MCF 10A (cell line): ENCODE data around the gene CACNB4. TPM values are rescaled to one million over a fixed set of nuclear protein-coding genes. Genes with fewer than 3 reads are reported as not detected.

Experiments
- BruUV-seq: library from RNA; stranded (reverse); fragments of 400-500 nt; replicated peaks from 2 replicates; lab custom pipeline; 2021; lab: Mats Ljungman, UMichigan
- CTCF ChIA-PET: fragments of 300-600 bp; sonication (Branson Sonifier 250); formaldehyde crosslinking; extraction: SDS; loops from one replicate; lab custom pipeline; 2021; ENCODE audit warnings: antibody characterized with exemption, inconsistent platforms; lab: Yijun Ruan, JAX
- POLR2A ChIA-PET: fragments of 300-600, 350-650 bp; sonication (Branson Sonifier 250); formaldehyde crosslinking; extraction: SDS; loops from one replicate; lab custom pipeline; 2020; ENCODE audit warnings: antibody characterized with exemption, inconsistent platforms; lab: Yijun Ruan, JAX
- DNase-seq: peaks from one replicate; pipeline ENCODE4 v3.0.0-alpha.2; 2018; ENCODE audit not compliant: unreplicated experiment
- H3K27ac Mint-ChIP-seq: one replicate; pipeline ENCODE4 v1.8.0; 2022; ENCODE audit warnings: mild to moderate bottlenecking, low read depth, mixed read lengths; ENCODE audit not compliant: unreplicated experiment
- H3K27me3 Mint-ChIP-seq: one replicate; pipeline ENCODE4 v1.8.0; 2022; ENCODE audit warnings: mixed read lengths; ENCODE audit not compliant: insufficient read depth, unreplicated experiment
- H3K36me3 Mint-ChIP-seq: one replicate; pipeline ENCODE4 v1.8.0; 2022; ENCODE audit warnings: mild to moderate bottlenecking, moderate library complexity, mixed read lengths; ENCODE audit not compliant: insufficient read depth, unreplicated experiment
- H3K4me1 Mint-ChIP-seq: one replicate; pipeline ENCODE4 v1.8.0; 2022; ENCODE audit warnings: mixed read lengths; ENCODE audit not compliant: insufficient read depth, unreplicated experiment
- H3K4me3 Mint-ChIP-seq: one replicate; pipeline ENCODE4 v1.8.0; 2022; ENCODE audit warnings: mild to moderate bottlenecking, moderate library complexity, mixed read lengths; ENCODE audit not compliant: unreplicated experiment
- H3K9me3 Mint-ChIP-seq: one replicate; pipeline ENCODE4 v1.8.0; 2022; ENCODE audit warnings: mixed read lengths; ENCODE audit not compliant: unreplicated experiment
- intact Hi-C: fragments of 100-400 bp; cut with micrococcal nuclease; formaldehyde crosslinking; loops from 2 replicates; pipeline ENCODE4 v1.14.1; 2022
- total RNA-seq: library from RNA; stranded (reverse); gene quantifications from 2 replicates; pipeline ENCODE4 v1.2.3, GENCODE V29; 2022
- TF ChIP-seq, protein P1 (sequence below): fragments of 200-600 bp; IDR thresholded peaks from one replicate; pipeline ENCODE4 v1.8.0; 2022; ENCODE audit warnings: antibody characterized with exemption, mild to moderate bottlenecking; ENCODE audit not compliant: unreplicated experiment

Gene CACNB4
- total RNA-seq, 1 experiment from 2014 or later, result 0.49 TPM

DNA sequence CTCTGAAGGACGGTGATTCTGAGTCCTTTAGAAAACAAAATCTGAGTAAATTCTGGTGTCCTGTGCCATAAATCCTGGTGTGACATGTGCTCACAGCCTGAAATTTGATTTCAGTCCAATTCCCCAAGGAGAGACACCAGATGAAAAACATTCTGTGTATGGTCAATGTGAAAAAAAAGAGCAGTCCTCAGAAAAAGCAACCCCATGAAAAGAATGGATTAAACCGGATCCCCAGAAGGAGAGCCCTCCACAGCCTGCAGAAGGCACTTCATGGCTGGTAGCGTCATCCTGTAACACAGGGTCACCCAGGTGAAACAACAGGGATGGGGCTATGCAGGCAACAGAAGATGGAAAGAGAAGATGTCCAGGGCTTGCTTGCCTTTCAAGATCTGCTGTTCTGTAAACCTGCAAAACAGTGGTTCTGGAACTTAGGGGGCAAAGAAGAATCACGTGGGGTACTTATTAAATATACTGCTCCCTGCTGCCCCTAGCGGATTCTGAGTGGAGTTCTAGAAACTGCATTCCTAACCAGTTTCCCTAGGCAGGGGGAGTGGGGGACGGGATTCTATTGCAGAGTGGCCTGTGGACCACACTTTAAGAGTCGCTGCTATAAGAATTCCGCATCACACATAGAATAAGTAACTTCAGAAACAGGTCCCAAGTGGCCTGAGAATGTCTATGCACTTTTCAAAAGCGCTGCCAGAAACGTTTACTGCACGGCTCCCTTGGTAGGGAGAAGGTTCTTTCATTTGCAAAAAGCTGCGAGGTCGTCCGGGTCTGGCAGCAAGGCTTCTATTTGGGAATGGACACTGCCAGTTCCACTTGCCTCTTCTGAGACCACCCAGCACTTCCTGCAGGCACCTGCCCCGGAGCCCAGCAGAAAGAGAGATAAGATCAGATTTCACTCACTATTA is 151.7 kb downstream of the CACNB4 start:
- peak overlapping the region; percentile 47 for H3K4me3 Mint-ChIP-seq
- TF ChIP-seq, protein P1, sequence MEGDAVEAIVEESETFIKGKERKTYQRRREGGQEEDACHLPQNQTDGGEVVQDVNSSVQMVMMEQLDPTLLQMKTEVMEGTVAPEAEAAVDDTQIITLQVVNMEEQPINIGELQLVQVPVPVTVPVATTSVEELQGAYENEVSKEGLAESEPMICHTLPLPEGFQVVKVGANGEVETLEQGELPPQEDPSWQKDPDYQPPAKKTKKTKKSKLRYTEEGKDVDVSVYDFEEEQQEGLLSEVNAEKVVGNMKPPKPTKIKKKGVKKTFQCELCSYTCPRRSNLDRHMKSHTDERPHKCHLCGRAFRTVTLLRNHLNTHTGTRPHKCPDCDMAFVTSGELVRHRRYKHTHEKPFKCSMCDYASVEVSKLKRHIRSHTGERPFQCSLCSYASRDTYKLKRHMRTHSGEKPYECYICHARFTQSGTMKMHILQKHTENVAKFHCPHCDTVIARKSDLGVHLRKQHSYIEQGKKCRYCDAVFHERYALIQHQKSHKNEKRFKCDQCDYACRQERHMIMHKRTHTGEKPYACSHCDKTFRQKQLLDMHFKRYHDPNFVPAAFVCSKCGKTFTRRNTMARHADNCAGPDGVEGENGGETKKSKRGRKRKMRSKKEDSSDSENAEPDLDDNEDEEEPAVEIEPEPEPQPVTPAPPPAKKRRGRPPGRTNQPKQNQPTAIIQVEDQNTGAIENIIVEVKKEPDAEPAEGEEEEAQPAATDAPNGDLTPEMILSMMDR, result peak; percentile 39
- CTCF ChIA-PET, result interaction anchor here (0.6 to 2.5 kb wide), 17 partner anchors 8 to 140 kb away, joined by 3 to 14 read pairs (median 3); no protein-coding TSS in a partner anchor

DNA sequence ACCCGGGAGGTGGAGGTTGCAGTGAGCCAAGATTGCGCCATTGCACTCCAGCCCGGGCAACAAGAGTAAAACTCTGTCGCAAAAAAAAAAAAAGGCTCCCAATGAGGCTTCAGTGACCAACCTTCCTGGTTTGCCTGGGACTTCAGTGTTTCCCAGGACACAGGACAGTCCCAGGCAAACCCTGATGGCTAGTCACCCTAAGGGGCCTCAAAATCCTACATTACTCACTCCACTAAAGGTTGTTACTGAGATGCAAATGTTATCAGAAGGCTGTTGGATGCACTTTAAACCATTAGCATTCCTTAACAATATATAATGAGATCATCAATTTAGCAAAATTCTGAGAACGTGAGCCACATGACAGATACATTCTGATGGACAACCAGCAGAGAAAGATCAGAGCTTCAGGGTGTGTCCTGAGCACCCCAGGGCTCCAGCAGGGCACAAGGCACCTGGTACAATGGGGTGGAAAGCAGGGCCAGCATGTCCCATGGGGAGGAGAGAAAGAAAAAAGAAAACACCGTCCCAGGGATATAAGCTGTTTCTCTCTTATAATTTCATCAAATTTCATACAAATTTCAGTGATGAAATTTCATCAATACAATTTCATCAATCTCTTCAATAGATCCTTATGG is 152.5 kb downstream of the CACNB4 start:
- no peak for DNase-seq
- no TSS peak for BruUV-seq
- H3K9me3 Mint-ChIP-seq, result peaks cover 11% of the 10 kb centered on the region
- intact Hi-C loops, result no loop called here
- H3K4me1 Mint-ChIP-seq, result peaks cover 25% of the 10 kb centered on the region
- POLR2A ChIA-PET, result interaction anchor here (1.8 to 3.2 kb wide), 5 partner anchors 13 to 119 kb away, joined by 13 to 26 read pairs (median 17); partner anchors contain the start of gene ARL5A
- CTCF ChIA-PET, result interaction anchor here (0.7 to 2.5 kb wide), 9 partner anchors 8 to 91 kb away, joined by 3 to 14 read pairs (median 4); no protein-coding TSS in a partner anchor
- H3K27me3 Mint-ChIP-seq, result no peaks in the 10 kb centered on the region
- H3K36me3 Mint-ChIP-seq, result no peaks in the 10 kb centered on the region
- H3K4me3 Mint-ChIP-seq, result no peak overlapping the region
- TF ChIP-seq, protein P1, result no peak
- peak overlapping the region; percentile 63 for H3K27ac Mint-ChIP-seq

More for the DNA sequence above, 151.7 kb downstream of the CACNB4 start:
- POLR2A ChIA-PET, result interaction anchor here (0.6 to 2.8 kb wide), 11 partner anchors 9 to 120 kb away, joined by 3 to 25 read pairs (median 4); partner anchors contain the start of gene ARL5A
- no TSS peak for BruUV-seq
- Mint-ChIP-seq H3K4me1 (peaks cover 25% of the 10 kb centered on the region), H3K9me3 (peaks cover 11% of the 10 kb centered on the region), H3K27ac (peak overlapping the region; percentile 63), H3K36me3 (no peaks in the 10 kb centered on the region), H3K27me3 (no peaks in the 10 kb centered on the region)
- peak; percentile 47 for DNase-seq
- intact Hi-C loops, result no loop called here

DNA sequence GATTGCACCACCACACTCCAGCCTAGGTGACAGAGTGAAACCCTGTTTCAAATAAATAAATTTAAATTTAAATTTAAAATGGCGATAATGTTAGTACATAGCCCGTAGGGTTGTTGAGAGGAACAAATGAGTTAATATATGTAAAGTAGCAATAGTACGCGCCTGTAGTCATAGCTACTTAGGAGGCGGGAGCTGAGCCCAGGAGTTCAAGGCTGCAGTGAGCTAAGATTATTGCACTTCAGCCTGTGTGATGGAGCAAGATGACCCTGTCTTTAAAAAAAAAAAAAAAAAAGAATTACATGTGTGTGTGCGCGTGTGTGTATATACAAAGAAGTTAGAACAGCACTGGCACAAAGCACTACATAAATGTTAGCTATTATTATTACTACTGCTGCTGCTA is 153.2 kb downstream of the CACNB4 start:
- ChIA-PET CTCF (interaction anchor here (0.6 to 2.5 kb wide), 15 partner anchors 8 to 393 kb away, joined by 3 to 14 read pairs (median 4); no protein-coding TSS in a partner anchor), POLR2A (interaction anchor here (0.5 to 3.2 kb wide), 11 partner anchors 12 to 1860 kb away, joined by 3 to 26 read pairs (median 5); partner anchors contain the start of gene ARL5A)
- intact Hi-C loops, result no loop called here
- DNase-seq, result no peak
- peaks cover 11% of the 10 kb centered on the region for H3K9me3 Mint-ChIP-seq
- H3K4me3 Mint-ChIP-seq, result no peak overlapping the region
- H3K27ac Mint-ChIP-seq, result peak overlapping the region; percentile 85
- TF ChIP-seq, protein P1, result no peak
- H3K36me3 Mint-ChIP-seq, result no peaks in the 10 kb centered on the region
- H3K4me1 Mint-ChIP-seq, result peaks cover 25% of the 10 kb centered on the region
- H3K27me3 Mint-ChIP-seq, result no peaks in the 10 kb centered on the region
- no TSS peak for BruUV-seq
